Measurements from ENCODE around the gene PEX12. TPM values are rescaled to one million over a fixed set of nuclear protein-coding genes. Genes with fewer than 3 reads are reported as not detected.
A peak's percentile ranks its signal among the peaks of the same experiment; 100 is the strongest.

Gene PEX12
- total and polyA plus RNA-seq, 9 of the 15 experiments (the other 6 are each of a cell fraction or from before 2014, with no cell fraction given), result 4.0 to 12.4 (median 6.4) TPM

- TF ChIP-seq, protein P1, sequence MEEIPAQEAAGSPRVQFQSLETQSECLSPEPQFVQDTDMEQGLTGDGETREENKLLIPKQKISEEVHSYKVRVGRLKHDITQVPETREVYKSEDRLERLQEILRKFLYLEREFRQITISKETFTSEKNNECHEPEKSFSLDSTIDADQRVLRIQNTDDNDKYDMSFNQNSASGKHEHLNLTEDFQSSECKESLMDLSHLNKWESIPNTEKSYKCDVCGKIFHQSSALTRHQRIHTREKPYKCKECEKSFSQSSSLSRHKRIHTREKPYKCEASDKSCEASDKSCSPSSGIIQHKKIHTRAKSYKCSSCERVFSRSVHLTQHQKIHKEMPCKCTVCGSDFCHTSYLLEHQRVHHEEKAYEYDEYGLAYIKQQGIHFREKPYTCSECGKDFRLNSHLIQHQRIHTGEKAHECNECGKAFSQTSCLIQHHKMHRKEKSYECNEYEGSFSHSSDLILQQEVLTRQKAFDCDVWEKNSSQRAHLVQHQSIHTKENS (CRISPR knock-in tag; IDR thresholded peaks at IDR 0.05), result no peak
- TF ChIP-seq, protein P2, sequence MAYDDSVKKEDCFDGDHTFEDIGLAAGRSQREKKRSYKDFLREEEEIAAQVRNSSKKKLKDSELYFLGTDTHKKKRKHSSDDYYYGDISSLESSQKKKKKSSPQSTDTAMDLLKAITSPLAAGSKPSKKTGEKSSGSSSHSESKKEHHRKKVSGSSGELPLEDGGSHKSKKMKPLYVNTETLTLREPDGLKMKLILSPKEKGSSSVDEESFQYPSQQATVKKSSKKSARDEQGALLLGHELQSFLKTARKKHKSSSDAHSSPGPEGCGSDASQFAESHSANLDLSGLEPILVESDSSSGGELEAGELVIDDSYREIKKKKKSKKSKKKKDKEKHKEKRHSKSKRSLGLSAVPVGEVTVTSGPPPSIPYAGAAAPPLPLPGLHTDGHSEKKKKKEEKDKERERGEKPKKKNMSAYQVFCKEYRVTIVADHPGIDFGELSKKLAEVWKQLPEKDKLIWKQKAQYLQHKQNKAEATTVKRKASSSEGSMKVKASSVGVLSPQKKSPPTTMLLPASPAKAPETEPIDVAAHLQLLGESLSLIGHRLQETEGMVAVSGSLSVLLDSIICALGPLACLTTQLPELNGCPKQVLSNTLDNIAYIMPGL (CRISPR knock-in tag; IDR thresholded peaks at IDR 0.05), result no peak
- TF ChIP-seq WHSC1 (IDR thresholded peaks at IDR 0.05; ENCODE audit: low read length) (no peak), FOXM1 (IDR thresholded peaks at IDR 0.05; ENCODE audit: low read depth) (peak; percentile 97), FOXM1 (CRISPR knock-in tag; IDR thresholded peaks at IDR 0.05; ENCODE audit: low read depth) (no peak), KLF1 (tag; IDR thresholded peaks at IDR 0.05) (no peak), GABPA (tag; conservative IDR thresholded peaks at IDR 0.05; ENCODE audit: low read depth) (no peak), FOXO4 (CRISPR knock-in tag; IDR thresholded peaks at IDR 0.05) (no peak), KAT2B (IDR thresholded peaks at IDR 0.05; ENCODE audit: low read depth, low read length) (no peak), CBFA2T3 (IDR thresholded peaks at IDR 0.05) (peak; percentile 100), KAT8 (IDR thresholded peaks at IDR 0.05; ENCODE audit: low read depth) (no peak), MCM5 (IDR thresholded peaks at IDR 0.05; ENCODE audit: low read depth) (no peak), ZNF143 (CRISPR knock-in tag; IDR thresholded peaks at IDR 0.05) (no peak), NFRKB (IDR thresholded peaks at IDR 0.05; ENCODE audit: low read depth) (no peak; the same call in 1 of the 2 replicates), SRSF7 (optimal IDR thresholded peaks at IDR 0.05; ENCODE audit: low read depth, low read length) (no peak), ZNF589 (CRISPR knock-in tag; IDR thresholded peaks at IDR 0.05; ENCODE audit: low read depth) (peak; percentile 96), POLR2H (tag; IDR thresholded peaks at IDR 0.05; ENCODE audit: low read depth) (peak; percentile 74), NCOA6 (IDR thresholded peaks at IDR 0.05) (no peak)
- TF ChIP-seq, protein P3, sequence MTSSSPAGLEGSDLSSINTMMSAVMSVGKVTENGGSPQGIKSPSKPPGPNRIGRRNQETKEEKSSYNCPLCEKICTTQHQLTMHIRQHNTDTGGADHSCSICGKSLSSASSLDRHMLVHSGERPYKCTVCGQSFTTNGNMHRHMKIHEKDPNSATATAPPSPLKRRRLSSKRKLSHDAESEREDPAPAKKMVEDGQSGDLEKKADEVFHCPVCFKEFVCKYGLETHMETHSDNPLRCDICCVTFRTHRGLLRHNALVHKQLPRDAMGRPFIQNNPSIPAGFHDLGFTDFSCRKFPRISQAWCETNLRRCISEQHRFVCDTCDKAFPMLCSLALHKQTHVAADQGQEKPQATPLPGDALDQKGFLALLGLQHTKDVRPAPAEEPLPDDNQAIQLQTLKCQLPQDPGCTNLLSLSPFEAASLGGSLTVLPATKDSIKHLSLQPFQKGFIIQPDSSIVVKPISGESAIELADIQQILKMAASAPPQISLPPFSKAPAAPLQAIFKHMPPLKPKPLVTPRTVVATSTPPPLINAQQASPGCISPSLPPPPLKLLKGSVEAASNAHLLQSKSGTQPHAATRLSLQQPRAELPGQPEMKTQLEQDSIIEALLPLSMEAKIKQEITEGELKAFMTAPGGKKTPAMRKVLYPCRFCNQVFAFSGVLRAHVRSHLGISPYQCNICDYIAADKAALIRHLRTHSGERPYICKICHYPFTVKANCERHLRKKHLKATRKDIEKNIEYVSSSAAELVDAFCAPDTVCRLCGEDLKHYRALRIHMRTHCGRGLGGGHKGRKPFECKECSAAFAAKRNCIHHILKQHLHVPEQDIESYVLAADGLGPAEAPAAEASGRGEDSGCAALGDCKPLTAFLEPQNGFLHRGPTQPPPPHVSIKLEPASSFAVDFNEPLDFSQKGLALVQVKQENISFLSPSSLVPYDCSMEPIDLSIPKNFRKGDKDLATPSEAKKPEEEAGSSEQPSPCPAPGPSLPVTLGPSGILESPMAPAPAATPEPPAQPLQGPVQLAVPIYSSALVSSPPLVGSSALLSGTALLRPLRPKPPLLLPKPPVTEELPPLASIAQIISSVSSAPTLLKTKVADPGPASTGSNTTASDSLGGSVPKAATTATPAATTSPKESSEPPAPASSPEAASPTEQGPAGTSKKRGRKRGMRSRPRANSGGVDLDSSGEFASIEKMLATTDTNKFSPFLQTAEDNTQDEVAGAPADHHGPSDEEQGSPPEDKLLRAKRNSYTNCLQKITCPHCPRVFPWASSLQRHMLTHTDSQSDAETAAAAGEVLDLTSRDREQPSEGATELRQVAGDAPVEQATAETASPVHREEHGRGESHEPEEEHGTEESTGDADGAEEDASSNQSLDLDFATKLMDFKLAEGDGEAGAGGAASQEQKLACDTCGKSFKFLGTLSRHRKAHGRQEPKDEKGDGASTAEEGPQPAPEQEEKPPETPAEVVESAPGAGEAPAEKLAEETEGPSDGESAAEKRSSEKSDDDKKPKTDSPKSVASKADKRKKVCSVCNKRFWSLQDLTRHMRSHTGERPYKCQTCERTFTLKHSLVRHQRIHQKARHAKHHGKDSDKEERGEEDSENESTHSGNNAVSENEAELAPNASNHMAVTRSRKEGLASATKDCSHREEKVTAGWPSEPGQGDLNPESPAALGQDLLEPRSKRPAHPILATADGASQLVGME (CRISPR knock-in tag; IDR thresholded peaks at IDR 0.05), result no peak
Observed at GRCh38 chr17:35560703-35561102, 17.7 kb downstream of the PEX12 start, which contains the start of gene SLFN14 (continued).

All from K562 (cell line).